Body of pancreas (tissue), 4 donors: ENCODE measurements around the gene NEK7.

ENCODE experiments used
- CTCF ChIP-seq, 7 experiments: fragments of 450-650 bp in 4 of 7; fragments of 200-600 bp in 3 of 7; sonication (generic) in 3 of 7; IDR thresholded peaks; one replicate each; pipeline ENCODE4 v1.5.1; 2016 to 2019; ENCODE audit warnings: antibody characterized with exemption in 7 of 7
- POLR2A ChIP-seq, 3 donors: fragments of 450-650 bp; IDR thresholded peaks; one replicate each; pipeline ENCODE4 v1.6.1; 2016; ENCODE audit warnings: antibody characterized with exemption in 3 of 3, mild to moderate bottlenecking in 2 of 3

GRCh38 chr1:198328458-198329032 lies 171.7 kb downstream of the NEK7 start:
- TF ChIP-seq CTCF (IDR thresholded peaks at IDR 0.05) (no peak), POLR2A (IDR thresholded peaks at IDR 0.05) (no peak)
